Parathyroid adenoma (tissue), 2 donors: ENCODE data around the gene MLLT1.

ENCODE experiments used
- H2AFZ ChIP-seq: fragments of 300-600 bp; sonication (generic); one replicate; pipeline ENCODE4 v1.7.0; 2017; ENCODE audit warnings: antibody characterized with exemption, mild to moderate bottlenecking
- H3K27ac ChIP-seq: fragments of 300-600 bp; sonication (generic); one replicate; pipeline ENCODE4 v1.7.0; 2017
- H3K27me3 ChIP-seq: fragments of 300-600 bp; sonication (generic); one replicate; pipeline ENCODE4 v1.7.0; 2017; ENCODE audit warnings: low read length; ENCODE audit not compliant: control insufficient read depth, insufficient read depth
- H3K36me3 ChIP-seq: fragments of 300-600 bp; sonication (generic); one replicate; pipeline ENCODE4 v1.7.0; 2017; ENCODE audit warnings: low read length; ENCODE audit not compliant: control insufficient read depth, insufficient read depth
- H3K4me1 ChIP-seq: fragments of 300-600 bp; sonication (generic); one replicate; pipeline ENCODE4 v1.7.0; 2017; ENCODE audit warnings: control low read depth
- H3K4me2 ChIP-seq: fragments of 300-600 bp; sonication (generic); one replicate; pipeline ENCODE4 v1.7.0; 2017; ENCODE audit warnings: low read length
- H3K4me3 ChIP-seq: fragments of 300-600 bp; sonication (generic); one replicate; pipeline ENCODE4 v1.7.0; 2017; ENCODE audit warnings: low read depth, low read length
- H3K79me2 ChIP-seq: fragments of 300-600 bp; sonication (generic); one replicate; pipeline ENCODE4 v1.7.0; 2017; ENCODE audit warnings: control low read depth
- H3K9ac ChIP-seq: fragments of 300-600 bp; sonication (generic); one replicate; pipeline ENCODE4 v1.7.0; 2017; ENCODE audit warnings: mild to moderate bottlenecking
- H3K9me3 ChIP-seq: fragments of 300-600 bp; sonication (generic); one replicate; pipeline ENCODE4 v1.7.0; 2017; ENCODE audit warnings: low read length; ENCODE audit not compliant: control insufficient read depth
- CTCF ChIP-seq: fragments of 300-600 bp; sonication (generic); IDR thresholded peaks from one replicate; pipeline ENCODE4 v1.7.0; 2017; ENCODE audit warnings: antibody characterized with exemption, mild to moderate bottlenecking
- donor health status: primary hyperparathyroidism.

Gene MLLT1

GRCh38 chr19:6233827-6234511 lies 45.8 kb downstream of the MLLT1 start:
- H3K27ac ChIP-seq = peak overlapping the region; percentile 53
- H3K27me3 ChIP-seq = no peaks in the 10 kb centered on the region
- H3K79me2 ChIP-seq = peaks cover 83% of the 10 kb centered on the region
- no peak for TF ChIP-seq CTCF
- H3K9ac ChIP-seq = no peak overlapping the region
- no peak overlapping the region for H3K4me3 ChIP-seq
- no peak overlapping the region for H2AFZ ChIP-seq
- peak overlapping the region; percentile 15 for H3K4me2 ChIP-seq
- H3K4me1 ChIP-seq = peaks cover 43% of the 10 kb centered on the region
- no peaks in the 10 kb centered on the region for H3K9me3 ChIP-seq
- no peaks in the 10 kb centered on the region for H3K36me3 ChIP-seq

- Histone ChIP-seq H3K27me3 (no peaks in the 10 kb centered on the region), H3K27ac (peak overlapping the region; percentile 53), H3K4me2 (peak overlapping the region; percentile 15), H2AFZ (no peak overlapping the region), H3K4me3 (no peak overlapping the region), H3K4me1 (peaks cover 37% of the 10 kb centered on the region), H3K79me2 (peaks cover 88% of the 10 kb centered on the region), H3K9me3 (no peaks in the 10 kb centered on the region), H3K9ac (no peak overlapping the region), H3K36me3 (no peaks in the 10 kb centered on the region)
- TF ChIP-seq CTCF = peak; percentile 6
Measured at GRCh38 chr19:6233056-6233826, 46.5 kb downstream of the MLLT1 start.

- Histone ChIP-seq H3K36me3 (no peaks in the 10 kb centered on the region), H2AFZ (no peak overlapping the region), H3K9ac (no peak overlapping the region), H3K4me2 (peak overlapping the region; percentile 5), H3K27ac (peak overlapping the region; percentile 13), H3K4me1 (peaks cover 31% of the 10 kb centered on the region), H3K79me2 (peaks cover 88% of the 10 kb centered on the region), H3K9me3 (no peaks in the 10 kb centered on the region), H3K4me3 (no peak overlapping the region), H3K27me3 (no peaks in the 10 kb centered on the region)
- TF ChIP-seq CTCF = no peak
Measured at GRCh38 chr19:6232601-6233055, 47.1 kb downstream of the MLLT1 start.

- Histone ChIP-seq H3K4me3 (no peak overlapping the region), H3K9me3 (no peaks in the 10 kb centered on the region), H3K4me2 (no peak overlapping the region), H3K9ac (no peak overlapping the region), H2AFZ (no peak overlapping the region), H3K27ac (no peak overlapping the region), H3K27me3 (no peaks in the 10 kb centered on the region), H3K79me2 (peaks cover 94% of the 10 kb centered on the region), H3K36me3 (no peaks in the 10 kb centered on the region), H3K4me1 (peaks cover 17% of the 10 kb centered on the region)
- no peak for TF ChIP-seq CTCF
Measured at GRCh38 chr19:6230991-6231448, 48.8 kb downstream of the MLLT1 start.
